KMS-11 (cell line): ENCODE results near the gene MTFR1L.

Experiments used
- H2AFZ ChIP-seq: fragments of 200-600 bp; sonication (generic); 2 replicates; pipeline ENCODE4 v1.6.1; 2016; ENCODE audit warnings: antibody characterized with exemption, mixed run types, low read depth
- H3K27ac ChIP-seq: fragments of 200-600 bp; sonication (generic); 2 replicates; pipeline ENCODE4 v1.6.1; 2016; ENCODE audit warnings: mild to moderate bottlenecking, mixed run types
- H3K27me3 ChIP-seq: fragments of 200-600 bp; sonication (generic); 2 replicates; pipeline ENCODE4 v1.6.1; 2017; ENCODE audit warnings: mild to moderate bottlenecking, low read depth, mixed run types, moderate library complexity; ENCODE audit not compliant: insufficient read depth
- H3K36me3 ChIP-seq: fragments of 200-600 bp; sonication (generic); 2 replicates; pipeline ENCODE4 v1.6.1; 2017; ENCODE audit warnings: mild to moderate bottlenecking, mixed run types; ENCODE audit not compliant: insufficient read depth
- H3K4me1 ChIP-seq: fragments of 200-600 bp; sonication (generic); 2 replicates; pipeline ENCODE4 v1.6.1; 2016; ENCODE audit warnings: mild to moderate bottlenecking, low read depth, mixed run types; ENCODE audit not compliant: poor library complexity, severe bottlenecking
- H3K4me2 ChIP-seq: fragments of 200-600 bp; sonication (generic); 2 replicates; pipeline ENCODE4 v1.7.0; 2016; ENCODE audit warnings: mild to moderate bottlenecking, mixed run types
- H3K4me3 ChIP-seq: fragments of 200-600 bp; sonication (generic); IDR thresholded peaks from 2 replicates; pipeline ENCODE4 v1.6.1; 2017; ENCODE audit warnings: low read depth, low read length, mixed read lengths; ENCODE audit not compliant: insufficient read depth
- H3K79me2 ChIP-seq: fragments of 200-600 bp; sonication (generic); 2 replicates; pipeline ENCODE4 v1.6.1; 2016; ENCODE audit warnings: low read depth, mixed run types; ENCODE audit not compliant: insufficient read depth
- H3K9ac ChIP-seq: fragments of 200-600 bp; sonication (generic); 2 replicates; pipeline ENCODE4 v1.6.1; 2016; ENCODE audit warnings: mild to moderate bottlenecking, mixed run types
- H4K20me1 ChIP-seq: fragments of 200-600 bp; sonication (generic); 2 replicates; pipeline ENCODE4 v1.6.1; 2016; ENCODE audit warnings: mild to moderate bottlenecking, mixed run types; ENCODE audit not compliant: insufficient read depth
- TF ChIP-seq, protein P1 (sequence below): fragments of 200-600 bp; sonication (generic); conservative IDR thresholded peaks from 2 replicates; pipeline ENCODE4 v1.6.1; 2017; ENCODE audit warnings: low read depth, mild to moderate bottlenecking, antibody characterized with exemption, low read length, moderate library complexity, mixed read lengths

Gene MTFR1L

DNA sequence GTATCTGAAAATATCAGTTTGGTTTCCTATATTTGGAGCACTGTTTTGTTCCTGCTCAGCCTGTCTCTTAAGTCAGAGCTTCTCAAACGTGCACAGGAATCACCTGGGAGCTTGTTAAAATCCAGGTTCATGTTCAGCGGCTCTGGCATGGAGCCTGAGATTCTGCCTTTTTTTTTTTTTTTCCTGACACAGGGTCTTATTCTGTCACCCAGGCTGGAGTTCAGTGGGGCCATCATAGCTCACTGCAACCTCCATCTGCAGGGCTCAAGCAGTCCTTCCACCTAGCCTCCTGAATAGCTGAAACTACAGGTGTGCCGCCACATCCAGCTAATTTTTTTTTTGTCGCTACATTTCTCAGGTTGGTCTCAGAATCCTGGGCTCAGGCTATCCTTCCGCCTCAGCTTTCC is 32.0 kb upstream of the MTFR1L start:
- H3K79me2 ChIP-seq: no peaks in the 10 kb centered on the region
- H4K20me1 ChIP-seq: no peaks in the 10 kb centered on the region
- H2AFZ ChIP-seq: no peak overlapping the region
- peaks cover 30% of the 10 kb centered on the region for H3K4me1 ChIP-seq
- H3K4me2 ChIP-seq: no peak overlapping the region
- no peak overlapping the region for H3K9ac ChIP-seq
- H3K4me3 ChIP-seq: no peak overlapping the region
- H3K27me3 ChIP-seq: no peaks in the 10 kb centered on the region
- no peaks in the 10 kb centered on the region for H3K36me3 ChIP-seq
- H3K27ac ChIP-seq: no peak overlapping the region
- TF ChIP-seq, protein P1, sequence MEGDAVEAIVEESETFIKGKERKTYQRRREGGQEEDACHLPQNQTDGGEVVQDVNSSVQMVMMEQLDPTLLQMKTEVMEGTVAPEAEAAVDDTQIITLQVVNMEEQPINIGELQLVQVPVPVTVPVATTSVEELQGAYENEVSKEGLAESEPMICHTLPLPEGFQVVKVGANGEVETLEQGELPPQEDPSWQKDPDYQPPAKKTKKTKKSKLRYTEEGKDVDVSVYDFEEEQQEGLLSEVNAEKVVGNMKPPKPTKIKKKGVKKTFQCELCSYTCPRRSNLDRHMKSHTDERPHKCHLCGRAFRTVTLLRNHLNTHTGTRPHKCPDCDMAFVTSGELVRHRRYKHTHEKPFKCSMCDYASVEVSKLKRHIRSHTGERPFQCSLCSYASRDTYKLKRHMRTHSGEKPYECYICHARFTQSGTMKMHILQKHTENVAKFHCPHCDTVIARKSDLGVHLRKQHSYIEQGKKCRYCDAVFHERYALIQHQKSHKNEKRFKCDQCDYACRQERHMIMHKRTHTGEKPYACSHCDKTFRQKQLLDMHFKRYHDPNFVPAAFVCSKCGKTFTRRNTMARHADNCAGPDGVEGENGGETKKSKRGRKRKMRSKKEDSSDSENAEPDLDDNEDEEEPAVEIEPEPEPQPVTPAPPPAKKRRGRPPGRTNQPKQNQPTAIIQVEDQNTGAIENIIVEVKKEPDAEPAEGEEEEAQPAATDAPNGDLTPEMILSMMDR: no peak

DNA sequence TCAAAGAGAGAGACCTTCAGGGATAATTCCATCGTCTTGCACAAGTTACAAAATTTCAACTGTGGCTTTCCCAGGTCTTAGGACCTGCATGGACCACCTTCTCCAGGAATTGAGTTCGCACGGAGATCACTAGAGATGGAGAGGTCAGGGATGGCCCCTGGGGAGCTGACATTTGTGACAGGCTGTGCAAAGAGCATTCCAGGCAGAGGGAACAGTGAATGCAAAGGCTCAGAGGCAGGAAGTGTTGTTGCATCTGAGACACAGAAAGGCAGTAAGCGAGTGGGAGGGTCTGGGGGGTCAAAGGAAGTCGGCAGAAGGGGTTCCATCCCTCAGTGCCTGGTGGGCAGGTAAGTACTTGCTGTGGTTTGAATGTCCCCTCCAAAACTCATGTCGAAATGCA is 29.3 kb upstream of the MTFR1L start:
- TF ChIP-seq, protein P1: no peak

DNA sequence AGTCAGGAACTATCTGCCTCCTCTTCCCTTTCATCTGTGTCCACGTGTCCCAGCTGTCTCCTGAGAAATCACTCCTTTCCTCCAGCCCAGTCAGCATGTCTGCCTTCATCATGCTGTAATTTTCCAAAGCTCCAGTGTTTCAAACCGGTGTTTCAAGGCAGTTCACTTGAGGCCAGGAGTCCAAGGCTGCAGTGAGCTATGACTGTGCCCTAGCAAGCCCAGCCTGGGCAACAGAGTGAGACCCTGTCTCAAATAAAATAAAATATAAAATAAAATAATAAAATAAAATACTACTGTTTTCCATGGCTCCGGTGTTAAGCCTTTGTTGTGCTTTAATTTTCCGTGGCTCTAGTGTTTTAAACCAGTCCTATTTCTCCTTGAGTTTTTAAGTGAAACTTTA is 27.6 kb upstream of the MTFR1L start:
- no peaks in the 10 kb centered on the region for H3K36me3 ChIP-seq
- H3K9ac ChIP-seq: no peak overlapping the region
- TF ChIP-seq, protein P1: no peak
- no peak overlapping the region for H3K4me3 ChIP-seq
- H3K27ac ChIP-seq: no peak overlapping the region
- peaks cover 51% of the 10 kb centered on the region for H3K4me1 ChIP-seq
- no peaks in the 10 kb centered on the region for H3K27me3 ChIP-seq
- H3K79me2 ChIP-seq: no peaks in the 10 kb centered on the region
- H4K20me1 ChIP-seq: no peaks in the 10 kb centered on the region
- H3K4me2 ChIP-seq: no peak overlapping the region
- no peak overlapping the region for H2AFZ ChIP-seq

More for the DNA sequence above, 29.3 kb upstream of the MTFR1L start:
- H3K27ac ChIP-seq: no peak overlapping the region
- H2AFZ ChIP-seq: no peak overlapping the region
- H3K27me3 ChIP-seq: no peaks in the 10 kb centered on the region
- no peaks in the 10 kb centered on the region for H3K79me2 ChIP-seq
- H3K4me1 ChIP-seq: peaks cover 50% of the 10 kb centered on the region
- no peak overlapping the region for H3K4me2 ChIP-seq
- H3K36me3 ChIP-seq: no peaks in the 10 kb centered on the region
- H3K9ac ChIP-seq: no peak overlapping the region
- H3K4me3 ChIP-seq: no peak overlapping the region
- no peaks in the 10 kb centered on the region for H4K20me1 ChIP-seq

DNA sequence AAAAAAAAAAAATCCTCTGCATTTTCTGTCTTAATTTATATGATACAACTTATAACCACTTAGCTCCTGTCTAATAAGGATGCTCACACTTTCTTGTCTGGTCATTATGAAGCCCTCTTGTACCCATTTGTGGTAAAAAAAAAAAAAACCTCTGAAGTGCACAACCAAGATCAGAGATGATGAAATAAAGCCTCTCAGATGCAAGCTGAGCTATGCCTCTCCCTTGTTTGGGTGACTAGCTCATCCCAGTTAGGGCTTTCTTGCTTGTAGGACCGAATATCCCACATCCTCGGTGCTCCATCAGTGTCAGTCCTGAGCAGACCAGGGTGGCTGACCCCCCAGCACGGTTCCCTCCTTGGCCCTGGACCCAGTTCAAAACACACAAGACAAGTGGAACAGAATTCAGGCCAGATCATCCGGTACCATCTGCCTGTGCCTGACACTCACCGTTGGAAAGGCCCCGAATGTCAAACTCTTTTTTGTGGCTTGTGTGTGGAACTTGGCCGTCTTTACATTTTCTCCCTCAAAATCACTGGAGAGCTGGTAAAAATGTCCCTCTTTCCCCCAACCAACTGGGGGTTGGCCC is 26.1 kb upstream of the MTFR1L start:
- Histone ChIP-seq H2AFZ (no peak overlapping the region), H3K4me3 (no peak overlapping the region)

More for the DNA sequence above, 26.1 kb upstream of the MTFR1L start:
- Histone ChIP-seq H4K20me1 (no peaks in the 10 kb centered on the region), H3K27me3 (no peaks in the 10 kb centered on the region), H3K4me1 (peaks cover 56% of the 10 kb centered on the region), H3K36me3 (no peaks in the 10 kb centered on the region), H3K9ac (no peak overlapping the region), H3K79me2 (no peaks in the 10 kb centered on the region), H3K27ac (no peak overlapping the region), H3K4me2 (no peak overlapping the region)
- TF ChIP-seq, protein P1: no peak
